GM12891 (cell line): ENCODE data around the gene ADARB1.

ENCODE experiments used
- POLR2AphosphoS5 ChIP-seq: IDR thresholded peaks from 2 replicates; pipeline ENCODE4 v1.6.1; 2011; ENCODE audit warnings: low read depth, low read length, control low read depth
- TAF1 ChIP-seq: IDR thresholded peaks from 2 replicates; pipeline ENCODE4 v1.6.1; 2011; ENCODE audit warnings: low read depth, low read length, control low read depth

DNA sequence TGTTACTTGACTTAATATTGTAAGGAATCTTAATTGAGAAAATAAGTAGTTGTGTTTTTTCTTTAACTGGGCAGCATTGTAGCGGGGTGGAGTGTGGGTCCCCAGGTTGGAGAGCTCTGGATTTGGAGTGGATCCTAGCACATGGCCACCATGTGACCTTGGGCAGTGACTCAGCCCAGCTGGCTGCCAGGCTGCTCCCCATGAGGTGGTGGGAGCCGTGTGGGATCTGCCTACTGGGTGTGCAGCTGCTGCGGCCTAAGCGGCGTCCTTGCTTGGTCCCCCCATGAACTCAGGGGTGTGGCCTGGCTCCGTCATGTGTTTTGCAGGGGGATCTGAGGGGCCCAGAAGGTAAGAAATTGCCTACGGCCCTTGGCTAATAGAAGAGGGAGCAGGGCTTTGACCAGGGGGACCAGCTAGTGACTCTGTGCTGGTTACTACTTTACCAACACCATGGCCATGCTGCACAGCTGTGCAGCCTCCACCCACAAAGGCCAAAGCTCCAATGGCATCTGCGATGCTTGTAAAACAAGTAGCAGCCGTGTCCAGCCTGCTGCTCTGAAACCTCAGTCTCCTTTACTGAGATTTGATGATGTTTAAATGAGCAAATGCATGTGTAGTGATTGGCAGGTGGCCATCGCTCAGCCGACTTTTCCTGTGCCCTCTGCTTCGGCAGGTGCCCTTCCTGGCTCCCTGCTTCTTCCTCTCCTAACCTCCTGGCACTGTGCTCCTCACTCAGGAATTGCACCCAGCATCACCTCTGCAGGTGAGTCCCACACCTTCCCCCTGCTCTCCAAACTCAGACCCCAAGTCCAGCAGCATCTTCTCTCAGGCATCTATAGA, 68.3 kb downstream of the ADARB1 start:
- TF ChIP-seq POLR2AphosphoS5 (no peak), TAF1 (no peak)
